Liver (tissue), 9 donors: ENCODE measurements around the gene RBBP7. TPM values are rescaled to one million over a fixed set of nuclear protein-coding genes. Genes with fewer than 3 reads are reported as not detected.

Source experiments
- DNase-seq: peaks from one replicate; pipeline ENCODE4 v3.0.0-alpha.2; 2017; ENCODE audit warnings: low spot score
- H3K27ac ChIP-seq, 2 donors: one replicate each; pipeline ENCODE4 v1.7.0; 2013; ENCODE audit warnings: inconsistent platforms in 2 of 2, low read length in 2 of 2, control low read depth in 1 of 2, low read depth in 1 of 2, mild to moderate bottlenecking in 1 of 2
- H3K27me3 ChIP-seq, 4 donors: one replicate each; pipeline versions ENCODE4 v1.6.1 to v1.7.0; 2013; ENCODE audit warnings: low read length in 3 of 4, inconsistent platforms in 1 of 4, mild to moderate bottlenecking in 1 of 4, moderate library complexity in 1 of 4; ENCODE audit not compliant: control insufficient read depth in 4 of 4, insufficient read depth in 4 of 4
- H3K36me3 ChIP-seq, 4 donors: one replicate each; pipeline versions ENCODE4 v1.6.1 to v1.7.0; 2013; ENCODE audit warnings: low read length in 3 of 4, mild to moderate bottlenecking in 3 of 4, low read depth in 1 of 4, moderate library complexity in 1 of 4; ENCODE audit not compliant: control insufficient read depth in 4 of 4, insufficient read depth in 3 of 4
- H3K4me1 ChIP-seq, 4 donors: one replicate each; pipeline versions ENCODE4 v1.6.1 to v1.7.0; 2013; ENCODE audit warnings: low read length in 3 of 4, mild to moderate bottlenecking in 3 of 4, moderate library complexity in 1 of 4; ENCODE audit not compliant: control insufficient read depth in 4 of 4, insufficient read depth in 4 of 4
- H3K4me3 ChIP-seq, 3 donors: one replicate each; pipeline versions ENCODE4 v1.6.1 to v1.7.0; 2013; ENCODE audit warnings: low read length in 3 of 3, control low read depth in 1 of 3, low read depth in 1 of 3, mild to moderate bottlenecking in 1 of 3
- H3K9ac ChIP-seq, 2 donors: one replicate each; pipeline ENCODE4 v1.7.0; 2013; ENCODE audit warnings: low read length in 2 of 2, mild to moderate bottlenecking in 2 of 2, moderate library complexity in 2 of 2, control low read depth in 1 of 2, low read depth in 1 of 2
- H3K9me3 ChIP-seq, 4 donors: one replicate each; pipeline versions ENCODE4 v1.6.1 to v1.7.0; 2013; ENCODE audit warnings: low read length in 3 of 4; ENCODE audit not compliant: control insufficient read depth in 4 of 4
- ATF3 ChIP-seq: IDR thresholded peaks from 2 replicates; pipeline ENCODE4 v1.6.1; 2016; ENCODE audit warnings: antibody characterized with exemption
- EGR1 ChIP-seq, 2 donors: IDR thresholded peaks; 2 replicates each; pipeline ENCODE4 v1.6.1; 2016 to 2018; ENCODE audit warnings: antibody characterized with exemption in 2 of 2, low read depth in 2 of 2
- FOXA1 ChIP-seq: IDR thresholded peaks from 2 replicates; pipeline ENCODE4 v1.6.1; 2016; ENCODE audit warnings: antibody characterized with exemption
- FOXA2 ChIP-seq: IDR thresholded peaks from 2 replicates; pipeline ENCODE4 v1.6.1; 2016; ENCODE audit warnings: antibody characterized with exemption
- HNF4A ChIP-seq, 2 donors: conservative IDR thresholded peaks; 2 replicates each; pipeline ENCODE4 v1.6.1; 2016; ENCODE audit warnings: antibody characterized with exemption in 2 of 2, mild to moderate bottlenecking in 2 of 2
- HNF4G ChIP-seq: IDR thresholded peaks from 2 replicates; pipeline ENCODE4 v1.6.1; 2016; ENCODE audit warnings: antibody characterized with exemption
- JUND ChIP-seq, 2 donors: IDR thresholded peaks; 2 replicates each; pipeline ENCODE4 v1.6.1; 2016; ENCODE audit warnings: antibody characterized with exemption in 2 of 2
- NR2F2 ChIP-seq: IDR thresholded peaks from 2 replicates; pipeline ENCODE4 v1.6.1; 2016; ENCODE audit warnings: antibody characterized with exemption
- RAD21 ChIP-seq, 2 donors: IDR thresholded peaks; 2 replicates each; pipeline ENCODE4 v1.6.1; 2016; ENCODE audit warnings: antibody characterized with exemption in 2 of 2, mild to moderate bottlenecking in 2 of 2
- RXRA ChIP-seq, 2 donors: IDR thresholded peaks; 2 replicates each; pipeline ENCODE4 v1.6.1; 2017 to 2018; ENCODE audit warnings: antibody characterized with exemption in 2 of 2, mild to moderate bottlenecking in 1 of 2
- SP1 ChIP-seq: IDR thresholded peaks from 2 replicates; pipeline ENCODE4 v1.6.1; 2018; ENCODE audit warnings: antibody characterized with exemption, mild to moderate bottlenecking
- TAF1 ChIP-seq: conservative IDR thresholded peaks from 2 replicates; pipeline ENCODE4 v1.6.1; 2016; ENCODE audit warnings: antibody characterized with exemption, mild to moderate bottlenecking
- YY1 ChIP-seq: IDR thresholded peaks from 2 replicates; pipeline ENCODE4 v1.6.1; 2016; ENCODE audit warnings: antibody characterized with exemption, mild to moderate bottlenecking
- WGBS: extraction: QIAGEN DNeasy Blood & Tissue Kit; methylation state at CpG from one replicate; pipeline ENCODE4 v1.1.7; 2013; 5-methylcytosine and 5-hydroxymethylcytosine counted together
- polyA plus RNA-seq, 2 donors: library from polyadenylated mRNA; stranded (reverse) in 1 of 2; unstranded in 1 of 2; fragments of 200-250 nt in 1 of 2; fragments of >200 nt in 1 of 2; fragmentation: Nextera tagmentation in 1 of 2; extraction: Ambion mirVana in 1 of 2; gene quantifications; one replicate each; pipeline versions ENCODE4 v1.2.1 to v1.2.3, GENCODE V29; 2013 to 2015
- total RNA-seq, 2 donors: library from RNA; depleted of rRNA; stranded (reverse); fragments of >200 nt; gene quantifications; one replicate each; pipeline ENCODE4 v1.2.3, GENCODE V29; 2014
- TF ChIP-seq, protein P1 (sequence below): IDR thresholded peaks from 2 replicates; pipeline ENCODE4 v1.6.1; 2016; ENCODE audit warnings: antibody characterized with exemption, mild to moderate bottlenecking
- TF ChIP-seq, protein P2 (sequence below): IDR thresholded peaks from 2 replicates; pipeline ENCODE4 v1.6.1; 2016; ENCODE audit warnings: antibody characterized with exemption
- TF ChIP-seq, protein P3 (sequence below): IDR thresholded peaks from 2 replicates; pipeline ENCODE4 v1.6.1; 2016; ENCODE audit warnings: antibody characterized with exemption
- TF ChIP-seq, protein P4 (sequence below): fragments of 150-350 bp; IDR thresholded peaks from 2 replicates; pipeline ENCODE4 v1.5.1; 2017; ENCODE audit warnings: improper control_type of control experiment, low read depth, low read length; ENCODE audit not compliant: missing input control
- donor health status: healthy.
- donor health status: healthy.
- donor health status: healthy.
- donor health status: healthy.
- donor health status: healthy.

The RBBP7 gene
- total and polyA plus RNA-seq, 4 donors = 32.5 to 77.9 (median 35.5) TPM

- Histone ChIP-seq H3K9me3 (no peaks in the 10 kb centered on the region), H3K27ac (no peak overlapping the region), H3K4me1 (no peaks in the 10 kb centered on the region), H3K36me3 (peaks cover 0 to 14% (median 8%) of the 10 kb centered on the region in 4 donors), H3K4me3 (no peak overlapping the region), H3K27me3 (no peaks in the 10 kb centered on the region), H3K9ac (no peak overlapping the region)
- WGBS = 88% methylated on average over 4 of the region's 4 CpGs
- no peak for DNase-seq
- TF ChIP-seq, protein P1, sequence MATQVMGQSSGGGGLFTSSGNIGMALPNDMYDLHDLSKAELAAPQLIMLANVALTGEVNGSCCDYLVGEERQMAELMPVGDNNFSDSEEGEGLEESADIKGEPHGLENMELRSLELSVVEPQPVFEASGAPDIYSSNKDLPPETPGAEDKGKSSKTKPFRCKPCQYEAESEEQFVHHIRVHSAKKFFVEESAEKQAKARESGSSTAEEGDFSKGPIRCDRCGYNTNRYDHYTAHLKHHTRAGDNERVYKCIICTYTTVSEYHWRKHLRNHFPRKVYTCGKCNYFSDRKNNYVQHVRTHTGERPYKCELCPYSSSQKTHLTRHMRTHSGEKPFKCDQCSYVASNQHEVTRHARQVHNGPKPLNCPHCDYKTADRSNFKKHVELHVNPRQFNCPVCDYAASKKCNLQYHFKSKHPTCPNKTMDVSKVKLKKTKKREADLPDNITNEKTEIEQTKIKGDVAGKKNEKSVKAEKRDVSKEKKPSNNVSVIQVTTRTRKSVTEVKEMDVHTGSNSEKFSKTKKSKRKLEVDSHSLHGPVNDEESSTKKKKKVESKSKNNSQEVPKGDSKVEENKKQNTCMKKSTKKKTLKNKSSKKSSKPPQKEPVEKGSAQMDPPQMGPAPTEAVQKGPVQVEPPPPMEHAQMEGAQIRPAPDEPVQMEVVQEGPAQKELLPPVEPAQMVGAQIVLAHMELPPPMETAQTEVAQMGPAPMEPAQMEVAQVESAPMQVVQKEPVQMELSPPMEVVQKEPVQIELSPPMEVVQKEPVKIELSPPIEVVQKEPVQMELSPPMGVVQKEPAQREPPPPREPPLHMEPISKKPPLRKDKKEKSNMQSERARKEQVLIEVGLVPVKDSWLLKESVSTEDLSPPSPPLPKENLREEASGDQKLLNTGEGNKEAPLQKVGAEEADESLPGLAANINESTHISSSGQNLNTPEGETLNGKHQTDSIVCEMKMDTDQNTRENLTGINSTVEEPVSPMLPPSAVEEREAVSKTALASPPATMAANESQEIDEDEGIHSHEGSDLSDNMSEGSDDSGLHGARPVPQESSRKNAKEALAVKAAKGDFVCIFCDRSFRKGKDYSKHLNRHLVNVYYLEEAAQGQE = no peak
- TF ChIP-seq RXRA (IDR thresholded peaks at IDR 0.05) = no peak
- no peak for TF ChIP-seq SP1
- TF ChIP-seq, protein P2, sequence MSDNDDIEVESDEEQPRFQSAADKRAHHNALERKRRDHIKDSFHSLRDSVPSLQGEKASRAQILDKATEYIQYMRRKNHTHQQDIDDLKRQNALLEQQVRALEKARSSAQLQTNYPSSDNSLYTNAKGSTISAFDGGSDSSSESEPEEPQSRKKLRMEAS = no peak
- TF ChIP-seq, protein P3, sequence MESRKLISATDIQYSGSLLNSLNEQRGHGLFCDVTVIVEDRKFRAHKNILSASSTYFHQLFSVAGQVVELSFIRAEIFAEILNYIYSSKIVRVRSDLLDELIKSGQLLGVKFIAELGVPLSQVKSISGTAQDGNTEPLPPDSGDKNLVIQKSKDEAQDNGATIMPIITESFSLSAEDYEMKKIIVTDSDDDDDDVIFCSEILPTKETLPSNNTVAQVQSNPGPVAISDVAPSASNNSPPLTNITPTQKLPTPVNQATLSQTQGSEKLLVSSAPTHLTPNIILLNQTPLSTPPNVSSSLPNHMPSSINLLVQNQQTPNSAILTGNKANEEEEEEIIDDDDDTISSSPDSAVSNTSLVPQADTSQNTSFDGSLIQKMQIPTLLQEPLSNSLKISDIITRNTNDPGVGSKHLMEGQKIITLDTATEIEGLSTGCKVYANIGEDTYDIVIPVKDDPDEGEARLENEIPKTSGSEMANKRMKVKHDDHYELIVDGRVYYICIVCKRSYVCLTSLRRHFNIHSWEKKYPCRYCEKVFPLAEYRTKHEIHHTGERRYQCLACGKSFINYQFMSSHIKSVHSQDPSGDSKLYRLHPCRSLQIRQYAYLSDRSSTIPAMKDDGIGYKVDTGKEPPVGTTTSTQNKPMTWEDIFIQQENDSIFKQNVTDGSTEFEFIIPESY = no peak
- TF ChIP-seq EGR1 (IDR thresholded peaks at IDR 0.05; ENCODE audit: low read depth in 2 of 2) = no peak
- TF ChIP-seq HNF4G = no peak
- TF ChIP-seq, protein P4, sequence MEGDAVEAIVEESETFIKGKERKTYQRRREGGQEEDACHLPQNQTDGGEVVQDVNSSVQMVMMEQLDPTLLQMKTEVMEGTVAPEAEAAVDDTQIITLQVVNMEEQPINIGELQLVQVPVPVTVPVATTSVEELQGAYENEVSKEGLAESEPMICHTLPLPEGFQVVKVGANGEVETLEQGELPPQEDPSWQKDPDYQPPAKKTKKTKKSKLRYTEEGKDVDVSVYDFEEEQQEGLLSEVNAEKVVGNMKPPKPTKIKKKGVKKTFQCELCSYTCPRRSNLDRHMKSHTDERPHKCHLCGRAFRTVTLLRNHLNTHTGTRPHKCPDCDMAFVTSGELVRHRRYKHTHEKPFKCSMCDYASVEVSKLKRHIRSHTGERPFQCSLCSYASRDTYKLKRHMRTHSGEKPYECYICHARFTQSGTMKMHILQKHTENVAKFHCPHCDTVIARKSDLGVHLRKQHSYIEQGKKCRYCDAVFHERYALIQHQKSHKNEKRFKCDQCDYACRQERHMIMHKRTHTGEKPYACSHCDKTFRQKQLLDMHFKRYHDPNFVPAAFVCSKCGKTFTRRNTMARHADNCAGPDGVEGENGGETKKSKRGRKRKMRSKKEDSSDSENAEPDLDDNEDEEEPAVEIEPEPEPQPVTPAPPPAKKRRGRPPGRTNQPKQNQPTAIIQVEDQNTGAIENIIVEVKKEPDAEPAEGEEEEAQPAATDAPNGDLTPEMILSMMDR = no peak
- no peak for TF ChIP-seq NR2F2
- no peak for TF ChIP-seq ATF3
- TF ChIP-seq RAD21 (IDR thresholded peaks at IDR 0.05) = no peak
- no peak for TF ChIP-seq FOXA1
- no peak for TF ChIP-seq HNF4A (conservative IDR thresholded peaks at IDR 0.05)
- no peak for TF ChIP-seq TAF1
- no peak for TF ChIP-seq FOXA2
Measured at GRCh38 chrX:16797841-16798240, 72.3 kb downstream of the RBBP7 start.

DNA sequence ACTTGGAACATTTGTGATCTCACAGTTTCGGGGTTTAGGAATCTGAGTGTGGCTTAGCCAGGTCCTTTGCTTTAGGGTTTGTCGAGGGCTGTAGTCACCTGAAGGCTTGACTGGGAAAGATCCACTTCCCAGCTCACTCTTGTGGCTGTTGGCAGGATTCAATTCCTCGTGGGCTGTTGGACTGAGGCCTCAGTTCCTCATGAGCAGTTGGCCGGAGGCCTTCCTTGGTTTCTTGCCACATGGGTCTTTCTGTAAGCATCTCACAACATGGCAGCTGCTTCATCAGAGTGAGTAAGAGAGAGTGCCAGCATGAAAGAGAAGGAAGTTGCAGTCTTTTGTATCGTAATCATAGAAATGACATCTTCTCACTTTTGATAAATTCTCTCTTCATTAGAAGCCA is 72.8 kb downstream of the RBBP7 start:
- Histone ChIP-seq H3K27ac (no peak overlapping the region), H3K4me1 (no peaks in the 10 kb centered on the region), H3K9ac (no peak overlapping the region), H3K27me3 (no peaks in the 10 kb centered on the region), H3K9me3 (no peaks in the 10 kb centered on the region), H3K36me3 (peaks cover 0 to 14% (median 8%) of the 10 kb centered on the region in 4 donors), H3K4me3 (no peak overlapping the region)
- no peak for DNase-seq
- no peak for TF ChIP-seq HNF4G
- TF ChIP-seq RAD21 (IDR thresholded peaks at IDR 0.05) = no peak
- TF ChIP-seq YY1 = no peak
- TF ChIP-seq, protein P1 = no peak
- no peak for TF ChIP-seq RXRA (IDR thresholded peaks at IDR 0.05)
- TF ChIP-seq FOXA2 = no peak
- TF ChIP-seq, protein P2 = no peak
- TF ChIP-seq, protein P3 = no peak
- TF ChIP-seq EGR1 (IDR thresholded peaks at IDR 0.05; ENCODE audit: low read depth in 2 of 2) = no peak
- no peak for TF ChIP-seq ATF3
- no peak for TF ChIP-seq JUND (IDR thresholded peaks at IDR 0.05)
- TF ChIP-seq SP1 = no peak
- WGBS = 89% methylated on average over 5 of the region's 5 CpGs
